Left ventricle myocardium inferior (tissue), 1 donor: Measurements from ENCODE around the gene AGAP1. TPM values are rescaled to one million over a fixed set of nuclear protein-coding genes. Genes with fewer than 3 reads are reported as not detected.
"Not testable (repeated sequence)": the region's sequence is repeated elsewhere in the genome, so short reads cannot be mapped to it uniquely, and the experiment has no call there.

ENCODE experiments used
- DNase-seq: peaks from one replicate; pipeline ENCODE4 v3.0.0-alpha.2; 2020
- H3K27ac ChIP-seq: fragments of 200-600 bp; replicated peaks from 2 replicates; pipeline ENCODE4 v1.8.0; 2021
- H3K27me3 ChIP-seq: fragments of 200-600 bp; 2 replicates; pipeline ENCODE4 v1.8.0; 2021; ENCODE audit warnings: low read depth
- H3K36me3 ChIP-seq: fragments of 200-600 bp; 2 replicates; pipeline ENCODE4 v1.8.0; 2021
- H3K4me1 ChIP-seq: fragments of 200-600 bp; 2 replicates; pipeline ENCODE4 v1.8.0; 2021
- H3K4me3 ChIP-seq: fragments of 200-600 bp; 2 replicates; pipeline ENCODE4 v1.8.0; 2021; ENCODE audit warnings: mild to moderate bottlenecking, moderate library complexity
- H3K9me3 ChIP-seq: fragments of 200-600 bp; replicated peaks from 2 replicates; pipeline ENCODE4 v1.8.0; 2021
- intact Hi-C: fragments of 100-400 bp; cut with micrococcal nuclease; formaldehyde crosslinking; loops from one replicate; pipeline ENCODE4 v1.11.0; 2022
- total RNA-seq: library from RNA; stranded (reverse); fragmentation: NEBNext Ultra II Directional; extraction: Animal tissue kit (Norgen Biotek cat#: 25700); gene quantifications from one replicate; pipeline ENCODE4 v1.2.1, GENCODE V29; 2021
- TF ChIP-seq, protein P1 (sequence below): fragments of 200-600 bp; IDR thresholded peaks from 2 replicates; pipeline ENCODE4 v1.8.0; 2021; ENCODE audit warnings: antibody characterized with exemption, mild to moderate bottlenecking, borderline replicate concordance
- donor health status: DM: no; HTN: yes; CAD: no; lungs with severe emphysema.

AGAP1 gene
- total RNA-seq, 1 donor from 2014 or later: 18.1 TPM

DNA sequence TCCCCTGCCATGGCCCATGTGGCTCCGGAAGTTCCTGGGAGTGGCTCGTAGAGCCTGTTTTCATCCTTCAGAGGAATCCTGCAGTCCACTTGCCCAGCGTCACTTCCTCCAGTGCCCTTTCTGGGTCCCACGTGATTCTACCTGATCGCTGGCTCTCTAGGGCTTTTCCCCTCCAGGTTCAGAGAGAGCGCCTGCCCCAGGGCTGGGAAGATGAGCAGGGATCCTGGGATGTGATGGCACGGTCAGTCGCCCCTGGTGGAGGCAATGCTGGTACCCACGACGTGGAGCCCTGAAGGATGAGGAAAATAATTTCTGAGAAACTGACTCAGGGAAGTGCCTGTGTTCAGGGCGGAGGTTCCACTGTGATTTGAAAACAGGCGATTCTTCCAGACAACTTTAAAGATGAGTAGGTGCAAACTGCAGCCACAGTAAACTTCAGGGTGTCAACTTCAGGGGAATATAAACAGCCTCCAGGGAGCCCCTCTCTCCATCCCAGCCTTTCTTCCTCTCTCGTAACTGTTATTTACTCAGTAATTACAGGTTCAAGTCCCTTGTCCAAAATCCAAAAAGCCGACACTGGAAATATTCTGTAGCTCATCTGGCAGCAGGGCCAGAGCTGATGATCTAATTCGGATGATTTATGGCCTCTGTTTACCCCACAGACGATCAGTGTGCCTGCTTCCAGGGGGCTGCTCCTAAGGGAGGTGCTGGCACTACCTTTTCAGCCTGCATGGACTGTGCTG is 105.9 kb downstream of the AGAP1 start:
- Histone ChIP-seq H3K9me3 (no peaks in the 10 kb centered on the region), H3K36me3 (no peaks in the 10 kb centered on the region), H3K27me3 (no peaks in the 10 kb centered on the region), H3K4me3 (no peak overlapping the region), H3K4me1 (peaks cover 16% of the 10 kb centered on the region), H3K27ac (no peak overlapping the region)
- intact Hi-C loops: no loop called here
- no peak for DNase-seq
- TF ChIP-seq, protein P1, sequence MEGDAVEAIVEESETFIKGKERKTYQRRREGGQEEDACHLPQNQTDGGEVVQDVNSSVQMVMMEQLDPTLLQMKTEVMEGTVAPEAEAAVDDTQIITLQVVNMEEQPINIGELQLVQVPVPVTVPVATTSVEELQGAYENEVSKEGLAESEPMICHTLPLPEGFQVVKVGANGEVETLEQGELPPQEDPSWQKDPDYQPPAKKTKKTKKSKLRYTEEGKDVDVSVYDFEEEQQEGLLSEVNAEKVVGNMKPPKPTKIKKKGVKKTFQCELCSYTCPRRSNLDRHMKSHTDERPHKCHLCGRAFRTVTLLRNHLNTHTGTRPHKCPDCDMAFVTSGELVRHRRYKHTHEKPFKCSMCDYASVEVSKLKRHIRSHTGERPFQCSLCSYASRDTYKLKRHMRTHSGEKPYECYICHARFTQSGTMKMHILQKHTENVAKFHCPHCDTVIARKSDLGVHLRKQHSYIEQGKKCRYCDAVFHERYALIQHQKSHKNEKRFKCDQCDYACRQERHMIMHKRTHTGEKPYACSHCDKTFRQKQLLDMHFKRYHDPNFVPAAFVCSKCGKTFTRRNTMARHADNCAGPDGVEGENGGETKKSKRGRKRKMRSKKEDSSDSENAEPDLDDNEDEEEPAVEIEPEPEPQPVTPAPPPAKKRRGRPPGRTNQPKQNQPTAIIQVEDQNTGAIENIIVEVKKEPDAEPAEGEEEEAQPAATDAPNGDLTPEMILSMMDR: no peak

GRCh38 chr2:235600406-235600805 is 106.6 kb downstream of the AGAP1 start:
- Histone ChIP-seq H3K9me3 (no peaks in the 10 kb centered on the region), H3K36me3 (no peaks in the 10 kb centered on the region), H3K4me1 (peaks cover 15% of the 10 kb centered on the region), H3K27me3 (no peaks in the 10 kb centered on the region), H3K4me3 (no peak overlapping the region), H3K27ac (no peak overlapping the region)
- intact Hi-C loops: no loop called here
- TF ChIP-seq, protein P1: no peak
- no peak for DNase-seq

DNA sequence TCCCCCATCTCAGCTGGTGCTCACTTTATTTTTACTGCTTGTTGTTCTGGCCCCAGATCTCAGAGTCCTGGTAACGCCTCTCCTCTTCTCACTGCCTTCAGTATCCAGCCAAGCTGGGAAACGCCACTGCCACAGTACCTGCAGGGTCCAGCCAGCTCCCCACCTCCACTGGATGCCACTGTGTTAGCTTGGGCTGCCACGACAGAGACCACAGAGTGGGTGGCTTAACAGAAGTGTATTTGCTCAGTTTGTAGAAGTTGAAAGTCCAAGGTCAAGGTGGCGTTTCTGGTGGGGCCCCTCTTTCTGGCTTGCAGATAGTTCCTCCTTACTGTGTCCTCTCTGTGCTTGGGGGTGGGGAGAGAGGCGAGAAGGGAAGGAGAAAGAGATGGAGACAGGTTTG is 107.1 kb downstream of the AGAP1 start:
- H3K4me1 ChIP-seq: peaks cover 15% of the 10 kb centered on the region
- H3K9me3 ChIP-seq: no peaks in the 10 kb centered on the region
- intact Hi-C loops: no loop called here
- H3K27ac ChIP-seq: no peak overlapping the region
- no peaks in the 10 kb centered on the region for H3K27me3 ChIP-seq
- TF ChIP-seq, protein P1: no peak
- no peak for DNase-seq
- no peaks in the 10 kb centered on the region for H3K36me3 ChIP-seq
- H3K4me3 ChIP-seq: no peak overlapping the region

DNA sequence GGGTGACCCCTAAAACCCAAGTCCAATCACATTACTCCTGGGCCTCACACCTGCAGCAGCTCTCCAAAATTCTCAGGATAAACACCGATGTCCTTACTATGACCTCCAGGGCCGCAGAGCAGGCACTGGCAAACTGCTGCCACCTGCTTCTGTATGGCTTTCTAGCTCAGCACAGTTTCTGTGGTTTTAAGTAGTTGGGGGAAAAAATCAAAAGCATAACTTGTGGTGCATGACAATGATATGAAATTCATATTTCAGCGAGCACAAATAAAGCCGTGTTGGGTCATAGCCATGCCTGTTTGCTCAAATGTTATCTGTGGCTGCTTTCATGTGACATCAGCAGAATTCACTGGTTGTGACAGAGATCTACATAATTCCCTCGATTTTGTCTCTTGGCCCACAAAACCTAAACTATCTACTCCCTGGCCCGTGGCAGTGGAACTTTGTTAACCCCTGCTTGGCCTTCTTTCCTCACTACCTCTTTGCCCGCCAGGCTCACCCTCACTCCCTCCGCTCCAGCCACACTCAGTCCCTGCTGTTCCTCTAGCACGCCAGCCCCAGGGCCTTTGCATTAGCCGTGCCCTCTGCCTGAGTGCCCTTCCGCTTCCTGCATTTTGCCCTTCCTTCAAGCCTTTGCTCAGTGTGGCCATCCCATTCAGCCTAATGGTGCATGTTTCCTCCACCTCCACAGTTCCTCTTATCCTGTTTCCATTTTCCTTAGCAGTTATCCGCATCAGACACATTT is 108.3 kb downstream of the AGAP1 start:
- Histone ChIP-seq H3K4me3 (no peak overlapping the region), H3K27ac (no peak overlapping the region), H3K9me3 (no peaks in the 10 kb centered on the region), H3K36me3 (no peaks in the 10 kb centered on the region), H3K4me1 (peaks cover 17% of the 10 kb centered on the region), H3K27me3 (no peaks in the 10 kb centered on the region)
- TF ChIP-seq, protein P1: no peak
- intact Hi-C loops: no loop called here
- no peak for DNase-seq

DNA sequence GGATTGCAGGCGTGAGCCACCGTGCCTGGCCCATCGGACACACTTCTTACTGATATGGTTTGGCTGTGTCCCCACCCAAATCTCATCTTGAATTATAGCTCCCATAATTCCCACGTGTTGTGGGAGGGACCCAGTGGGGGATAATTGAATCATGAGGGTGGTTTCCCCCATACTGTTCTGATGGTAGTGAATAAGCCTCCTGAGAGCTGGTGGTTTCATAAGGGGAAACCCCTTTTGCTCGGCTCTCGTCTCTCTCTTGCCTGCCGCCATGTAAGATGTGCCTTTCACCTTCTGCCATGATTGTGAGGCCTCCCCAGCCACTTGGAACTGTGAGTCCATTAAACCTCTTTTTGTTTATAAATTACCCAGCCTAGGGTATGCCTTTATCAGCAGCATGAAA is 109.1 kb downstream of the AGAP1 start:
- H3K9me3 ChIP-seq, H3K27ac ChIP-seq, H3K27me3 ChIP-seq, H3K4me3 ChIP-seq, intact Hi-C loops, DNase-seq, H3K36me3 ChIP-seq: not testable (repeated sequence)
- H3K4me1 ChIP-seq: peaks cover 23% of the 10 kb centered on the region

DNA sequence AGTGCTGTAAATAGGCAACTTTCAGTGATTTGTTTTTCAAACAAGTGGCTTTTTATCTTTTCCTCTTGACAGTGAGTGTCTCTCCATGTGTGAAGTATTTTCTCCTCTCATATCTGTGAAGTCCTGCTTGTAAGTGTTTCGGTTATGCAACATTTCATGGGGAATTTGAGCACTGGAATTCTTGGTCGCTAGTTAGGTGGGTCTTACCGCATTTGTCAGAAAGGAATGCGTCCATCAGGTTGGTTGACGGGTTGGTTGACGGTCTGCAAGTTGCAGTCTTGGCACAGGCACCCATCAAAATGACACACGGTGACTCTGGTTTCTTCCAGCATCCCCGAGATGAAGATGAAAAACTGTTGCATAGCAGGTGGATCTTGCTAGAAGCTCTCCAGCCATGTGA is 109.8 kb downstream of the AGAP1 start:
- H3K36me3 ChIP-seq: no peaks in the 10 kb centered on the region
- H3K4me1 ChIP-seq: peaks cover 30% of the 10 kb centered on the region
- no peak overlapping the region for H3K27ac ChIP-seq
- H3K27me3 ChIP-seq: no peaks in the 10 kb centered on the region
- no peaks in the 10 kb centered on the region for H3K9me3 ChIP-seq
- DNase-seq: no peak
- TF ChIP-seq, protein P1: no peak
- intact Hi-C loops: no loop called here
- no peak overlapping the region for H3K4me3 ChIP-seq
